ENCODE results near the gene ZNF575. TPM values are rescaled to one million over a fixed set of nuclear protein-coding genes. Genes with fewer than 3 reads are reported as not detected.

ZNF575 gene
- total and polyA plus RNA-seq, 10 of the 15 experiments (the other 5 are each of a cell fraction or from before 2014, with no cell fraction given), result 0.18 to 2.8 (median 0.75) TPM

- RAD21 ChIA-PET (ENCODE audit: unreplicated experiment), result interaction anchor here (1.1 to 2.4 kb wide), 4 partner anchors 9 to 43 kb away, joined by 3 to 33 read pairs (median 4); partner anchors contain the start of genes IRGQ and ZNF576
- DNase-seq (ENCODE audit: low read depth, low spot score) (no peak), FAIRE-seq (peak; percentile 41), ATAC-seq (peak; percentile 4; the same call in 2 of the 3 replicates)
- TSS peak; percentile 68 for BruUV-seq (replicated peaks)
- Histone ChIP-seq H3K27ac (ENCODE audit: control insufficient read depth, insufficient read depth) (peak overlapping the region; percentile 78), H3K4me1 (ENCODE audit: control insufficient read depth, insufficient read depth, low read length) (peaks cover 5% of the 10 kb centered on the region), H2AFZ (ENCODE audit: control insufficient read depth, low read depth, low read length) (peak overlapping the region; percentile 73; the same call in 1 of the 2 replicates), H3K36me3 (ENCODE audit: control insufficient read depth in 2 of 2, insufficient read depth in 2 of 2, low read length in 1 of 2) (peaks cover 0 to 3% of the 10 kb centered on the region in 2 experiments; a peak in 1 of 4 replicates), H3K9ac (ENCODE audit: control insufficient read depth, insufficient read depth, low read length) (peak overlapping the region; percentile 87), H3K4me2 (ENCODE audit: control insufficient read depth, insufficient read depth) (peak overlapping the region; percentile 81), H3K4me3 (peak overlapping the region; percentile 95), H3K27me3 (replicated peaks in 1 of 2; ENCODE audit: control insufficient read depth in 2 of 2, insufficient read depth in 2 of 2, low read length in 1 of 2) (no peaks in the 10 kb centered on the region), H3K9me3 (replicated peaks; ENCODE audit: control insufficient read depth, insufficient read depth, low read length) (no peaks in the 10 kb centered on the region), H3K79me2 (ENCODE audit: control insufficient read depth, insufficient read depth, low read length) (peaks cover 9% of the 10 kb centered on the region), H4K20me1 (ENCODE audit: control insufficient read depth, insufficient read depth) (no peaks in the 10 kb centered on the region)
- CTCF ChIA-PET, result interaction anchor here (0.7 to 9.0 kb wide), 11 partner anchors 9 to 127 kb away, joined by 3 to 99 read pairs (median 4); partner anchors contain the start of genes IRGQ, ZNF575 and ZNF576
- POLR2A ChIA-PET, result interaction anchor here (0.6 to 2.6 kb wide), 6 partner anchors 9 to 49 kb away, joined by 3 to 22 read pairs (median 6); partner anchors contain the start of genes IRGQ, ZNF575 and ZNF576
- WGBS (ENCODE audit: insufficient coverage, insufficient replicate concordance, low lambda C conversion rate, missing lambda C conversion rate), result 29% methylated on average over 9 of the region's 12 CpGs
- SMC1A ChIA-PET (ENCODE audit: uncharacterized antibody, unreplicated experiment), result interaction anchor here (0.7 to 3.1 kb wide), 10 partner anchors 11 to 91 kb away, joined by 3 to 25 read pairs (median 4); partner anchors contain the start of genes IRGQ, ZNF575 and ZNF576
- intact Hi-C loops (cut with micrococcal nuclease; ENCODE audit: unreplicated experiment) (loop anchor here (1.0 kb wide), 2 partner anchors 22 to 45 kb away; partner anchors contain the start of genes IRGQ, ZNF428 and ZNF576), in situ Hi-C loops (cut with MboI) (no loop called here)
- TF ChIP-seq MLLT1 (IDR thresholded peaks at IDR 0.05) (peak; percentile 9; the same call in 1 of the 2 replicates), BMI1 (IDR thresholded peaks at IDR 0.05; ENCODE audit: borderline replicate concordance) (no peak), CTCF (IDR thresholded peaks at IDR 0.05 in 2 of 3, conservative IDR thresholded peaks at IDR 0.05 in 1 of 3; ENCODE audit: control insufficient read depth in 2 of 3, extremely low read depth in 1 of 3, insufficient read depth in 1 of 3, low read depth in 3 of 3, low read length in 3 of 3) (no peak), YY1 (IDR thresholded peaks at IDR 0.05; ENCODE audit: low read depth, low read length) (peak; percentile 67)
These were observed 41.6 kb downstream of the ZNF575 start for GRCh38 chr19:43574424-43575155.

Data from GM12878 (cell line).